Erythroblast (primary cell): ENCODE measurements around the gene GLUD1.

ENCODE experiments used
- GATA1 ChIP-seq: IDR thresholded peaks from 2 replicates; pipeline ENCODE4 v1.6.1; 2011; ENCODE audit warnings: low read depth, mild to moderate bottlenecking, control low read depth, low read length, moderate library complexity
- POLR2A ChIP-seq: IDR thresholded peaks from 2 replicates; pipeline ENCODE4 v1.6.1; 2011; ENCODE audit warnings: mild to moderate bottlenecking, low read length

DNA sequence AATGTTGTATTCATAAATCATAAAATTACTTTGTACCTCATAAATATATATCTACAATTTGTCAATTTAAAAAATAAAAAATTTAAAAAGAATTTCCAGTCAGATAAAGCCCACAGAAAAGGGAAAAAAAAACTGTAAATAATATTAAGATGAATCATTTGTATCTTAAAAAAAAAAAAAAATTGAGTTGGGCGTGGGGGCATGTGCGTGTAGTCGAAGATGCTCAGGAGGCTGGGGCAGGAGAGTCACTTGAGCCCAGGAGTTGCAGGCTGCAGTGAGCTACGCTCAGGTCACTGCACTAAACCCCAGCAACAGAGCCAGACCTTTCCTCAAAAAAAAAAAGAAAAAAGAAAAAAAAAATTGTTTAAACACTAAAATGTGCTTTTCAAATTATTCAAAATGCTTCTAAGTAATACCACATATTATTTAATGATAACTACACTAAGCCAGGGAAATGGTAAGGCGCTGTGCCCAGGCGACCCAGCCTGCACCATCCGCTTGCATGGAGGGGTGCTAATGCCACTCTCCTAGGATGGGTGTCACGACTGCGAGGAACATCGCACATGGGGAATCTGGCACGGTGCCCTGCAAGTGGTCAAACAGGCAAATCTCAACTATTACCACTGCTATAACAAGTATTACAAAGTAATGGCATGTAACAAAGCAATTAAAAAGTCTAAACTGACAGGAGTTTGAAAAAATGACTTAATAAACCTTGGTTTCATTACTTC, 15.4 kb downstream of the GLUD1 start:
- TF ChIP-seq POLR2A: no peak
- TF ChIP-seq GATA1: no peak
